ENCODE measurements around the gene MED4.

MED4 gene

GRCh38 chr13:48094781-48095502 is at the start of gene MED4:
MED4 (minus strand) TSS chr13:48095104; CDS start chr13:48095078, 26 bp downstream.
- DNase-seq (ENCODE audit: low read depth in 1 of 2, low spot score in 1 of 2), result peak; percentile 97

GRCh38 chr13:48144413-48145035 is 49.6 kb upstream of the MED4 start:
- no peak for DNase-seq (ENCODE audit: low read depth in 1 of 2, low spot score in 1 of 2)

- DNase-seq (ENCODE audit: low read depth in 1 of 2, low spot score in 1 of 2), result no peak
Observed at GRCh38 chr13:48142436-48142835, 47.5 kb upstream of the MED4 start.

- no peak for DNase-seq (ENCODE audit: low read depth in 1 of 2, low spot score in 1 of 2)
Observed at GRCh38 chr13:48138270-48138669, 43.4 kb upstream of the MED4 start.

- no peak for DNase-seq (ENCODE audit: low read depth in 1 of 2, low spot score in 1 of 2)
Observed at GRCh38 chr13:48132961-48133360, 38.1 kb upstream of the MED4 start.

GRCh38 chr13:48131533-48131932 is 36.6 kb upstream of the MED4 start:
- no peak for DNase-seq (ENCODE audit: low read depth in 1 of 2, low spot score in 1 of 2)

GRCh38 chr13:48126944-48127830 is 32.3 kb upstream of the MED4 start:
- peak in 1 of 2 donors; percentile 14 for DNase-seq (ENCODE audit: low read depth in 1 of 2, low spot score in 1 of 2)

- no peak for DNase-seq (ENCODE audit: low read depth in 1 of 2, low spot score in 1 of 2)
Observed at GRCh38 chr13:48125794-48126228, 30.9 kb upstream of the MED4 start.

- no peak for DNase-seq (ENCODE audit: low read depth in 1 of 2, low spot score in 1 of 2)
Observed at GRCh38 chr13:48123812-48124211, 28.9 kb upstream of the MED4 start.

GRCh38 chr13:48121733-48122132 is 26.8 kb upstream of the MED4 start:
- DNase-seq (ENCODE audit: low read depth in 1 of 2, low spot score in 1 of 2), result no peak

- no peak for DNase-seq (ENCODE audit: low read depth in 1 of 2, low spot score in 1 of 2)
Observed at GRCh38 chr13:48120241-48120640, 25.3 kb upstream of the MED4 start.

GRCh38 chr13:48118030-48118429 is 23.1 kb upstream of the MED4 start:
- DNase-seq (ENCODE audit: low read depth in 1 of 2, low spot score in 1 of 2), result no peak

- no peak for DNase-seq (ENCODE audit: low read depth in 1 of 2, low spot score in 1 of 2)
Observed at GRCh38 chr13:48116808-48117207, 21.9 kb upstream of the MED4 start.

- DNase-seq (ENCODE audit: low read depth in 1 of 2, low spot score in 1 of 2), result no peak
Observed at GRCh38 chr13:48113756-48114130, 18.8 kb upstream of the MED4 start.

- no peak for DNase-seq (ENCODE audit: low read depth in 1 of 2, low spot score in 1 of 2)
Observed at GRCh38 chr13:48112896-48113755, 18.2 kb upstream of the MED4 start.

- DNase-seq (ENCODE audit: low read depth in 1 of 2, low spot score in 1 of 2), result no peak
Observed at GRCh38 chr13:48110931-48111721, 16.2 kb upstream of the MED4 start.

- no peak for DNase-seq (ENCODE audit: low read depth in 1 of 2, low spot score in 1 of 2)
Observed at GRCh38 chr13:48110132-48110868, 15.4 kb upstream of the MED4 start.

GRCh38 chr13:48108106-48108505 is 13.2 kb upstream of the MED4 start:
- DNase-seq (ENCODE audit: low read depth in 1 of 2, low spot score in 1 of 2), result no peak

GRCh38 chr13:48097793-48098192 is 2.9 kb upstream of the MED4 start:
- no peak for DNase-seq (ENCODE audit: low read depth in 1 of 2, low spot score in 1 of 2)
